ENCODE data around the gene CCDC137. TPM values are rescaled to one million over a fixed set of nuclear protein-coding genes. Genes with fewer than 3 reads are reported as not detected.

CCDC137 gene
- total RNA-seq, 2 experiments from 2014 or later = 34.0 to 36.8 TPM

Small RNA genes within 50 kb of the gene (microRNA-seq; reads per million reads assigned to microRNA genes)
- gene MIR6786 (ENCODE audit: borderline microRNAs expressed, borderline number of aligned reads, borderline replicate concordance) = not detected

Other genes with a start within 250 kb of the CCDC137 start
- 1,000 to 10,000 TPM; 3,773 to 3,928 TPM for gene ACTG1, start 153.9 kb upstream of the CCDC137 start, total RNA-seq
- gene FSCN2, start 138.4 kb upstream of the CCDC137 start, total RNA-seq = under 1 TPM; 0.33 to 0.46 TPM
- 10 to 100 TPM; 33.5 to 39.7 TPM for gene FAAP100, start 114.4 kb upstream of the CCDC137 start, total RNA-seq
- gene NPLOC4, start 29.6 kb upstream of the CCDC137 start, total RNA-seq = 10 to 100 TPM; 78.4 to 93.2 TPM
- gene TSPAN10, start 29.5 kb upstream of the CCDC137 start, total RNA-seq = under 1 TPM; 0.36 to 0.45 TPM
- 1 to 10 TPM; 1.1 to 1.5 TPM for gene PDE6G, start 10.2 kb upstream of the CCDC137 start, total RNA-seq
- gene OXLD1, start 132 bp upstream of the CCDC137 start, total RNA-seq = 10 to 100 TPM; 49.6 to 57.7 TPM
- 10 to 100 TPM; 15.1 to 17.1 TPM for gene ARL16, start 17.1 kb downstream of the CCDC137 start, total RNA-seq
- 100 to 1,000 TPM in 1 of 2 experiments, 10 to 100 TPM in 1; 96.9 to 111 TPM for gene HGS, start 17.3 kb downstream of the CCDC137 start, total RNA-seq
- gene MRPL12, start 36.6 kb downstream of the CCDC137 start, total RNA-seq = 100 to 1,000 TPM; 112 to 118 TPM
- gene SLC25A10, start 45.5 kb downstream of the CCDC137 start, total RNA-seq = 10 to 100 TPM; 25.1 to 25.7 TPM
- not detected for gene GCGR, start 137.4 kb downstream of the CCDC137 start, total RNA-seq
- gene MCRIP1, start 166.6 kb downstream of the CCDC137 start, total RNA-seq = 10 to 100 TPM; 67.4 to 68.3 TPM
- gene PPP1R27, start 168.3 kb downstream of the CCDC137 start, total RNA-seq = not detected
- 100 to 1,000 TPM; 358 to 367 TPM for gene P4HB, start 193.8 kb downstream of the CCDC137 start, total RNA-seq
- gene ARHGDIA, start 204.6 kb downstream of the CCDC137 start, total RNA-seq = 100 to 1,000 TPM; 526 to 531 TPM
- 100 to 1,000 TPM; 208 to 210 TPM for gene ALYREF, start 224.8 kb downstream of the CCDC137 start, total RNA-seq
- 100 to 1,000 TPM; 172 to 173 TPM for gene ANAPC11, start 225.0 kb downstream of the CCDC137 start, total RNA-seq
- gene NPB, start 235.5 kb downstream of the CCDC137 start, total RNA-seq = not detected
- gene PCYT2, start 244.7 kb downstream of the CCDC137 start, total RNA-seq = 10 to 100 TPM; 28.8 to 29.7 TPM

All from activated CD4-positive, alpha-beta memory T cell treated with anti-CD3 and anti-CD28 coated beads for 36 hours (primary cell).